ENCODE results near the gene PTPRH.
A peak's percentile ranks its signal among the peaks of the same experiment; 100 is the strongest.

The PTPRH gene

GRCh38 chr19:55137915-55138314, 71.4 kb downstream of the PTPRH start:
- no peak overlapping the region for H3K4me3 ChIP-seq (ENCODE audit: low read depth, low read length)
- DNase-seq (ENCODE audit: low read depth), result no peak
- TF ChIP-seq MYC (IDR thresholded peaks at IDR 0.05; ENCODE audit: low read depth, low read length), result no peak
- TF ChIP-seq MAX (IDR thresholded peaks at IDR 0.05; ENCODE audit: low read depth, low read length), result no peak
- no peak for TF ChIP-seq POLR2A (IDR thresholded peaks at IDR 0.05; ENCODE audit: extremely low read depth, insufficient read length)
- TF ChIP-seq, protein P1, sequence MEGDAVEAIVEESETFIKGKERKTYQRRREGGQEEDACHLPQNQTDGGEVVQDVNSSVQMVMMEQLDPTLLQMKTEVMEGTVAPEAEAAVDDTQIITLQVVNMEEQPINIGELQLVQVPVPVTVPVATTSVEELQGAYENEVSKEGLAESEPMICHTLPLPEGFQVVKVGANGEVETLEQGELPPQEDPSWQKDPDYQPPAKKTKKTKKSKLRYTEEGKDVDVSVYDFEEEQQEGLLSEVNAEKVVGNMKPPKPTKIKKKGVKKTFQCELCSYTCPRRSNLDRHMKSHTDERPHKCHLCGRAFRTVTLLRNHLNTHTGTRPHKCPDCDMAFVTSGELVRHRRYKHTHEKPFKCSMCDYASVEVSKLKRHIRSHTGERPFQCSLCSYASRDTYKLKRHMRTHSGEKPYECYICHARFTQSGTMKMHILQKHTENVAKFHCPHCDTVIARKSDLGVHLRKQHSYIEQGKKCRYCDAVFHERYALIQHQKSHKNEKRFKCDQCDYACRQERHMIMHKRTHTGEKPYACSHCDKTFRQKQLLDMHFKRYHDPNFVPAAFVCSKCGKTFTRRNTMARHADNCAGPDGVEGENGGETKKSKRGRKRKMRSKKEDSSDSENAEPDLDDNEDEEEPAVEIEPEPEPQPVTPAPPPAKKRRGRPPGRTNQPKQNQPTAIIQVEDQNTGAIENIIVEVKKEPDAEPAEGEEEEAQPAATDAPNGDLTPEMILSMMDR (IDR thresholded peaks at IDR 0.05; ENCODE audit: low read depth, low read length), result no peak

- H3K4me3 ChIP-seq (ENCODE audit: low read depth, low read length), result no peak overlapping the region
- no peak for DNase-seq (ENCODE audit: low read depth)
- TF ChIP-seq, protein P1 (IDR thresholded peaks at IDR 0.05; ENCODE audit: low read depth, low read length), result no peak
- TF ChIP-seq POLR2A (IDR thresholded peaks at IDR 0.05; ENCODE audit: extremely low read depth, insufficient read length) (no peak), MAX (IDR thresholded peaks at IDR 0.05; ENCODE audit: low read depth, low read length) (no peak), MYC (IDR thresholded peaks at IDR 0.05; ENCODE audit: low read depth, low read length) (no peak)
Observed at GRCh38 chr19:55136399-55137102, 72.8 kb downstream of the PTPRH start.

GRCh38 chr19:55134736-55135135, 74.6 kb downstream of the PTPRH start:
- no peak for DNase-seq (ENCODE audit: low read depth)
- TF ChIP-seq POLR2A (IDR thresholded peaks at IDR 0.05; ENCODE audit: extremely low read depth, insufficient read length) (no peak), MYC (IDR thresholded peaks at IDR 0.05; ENCODE audit: low read depth, low read length) (no peak), MAX (IDR thresholded peaks at IDR 0.05; ENCODE audit: low read depth, low read length) (no peak)
- TF ChIP-seq, protein P1 (IDR thresholded peaks at IDR 0.05; ENCODE audit: low read depth, low read length), result no peak
- no peak overlapping the region for H3K4me3 ChIP-seq (ENCODE audit: low read depth, low read length)

DNA sequence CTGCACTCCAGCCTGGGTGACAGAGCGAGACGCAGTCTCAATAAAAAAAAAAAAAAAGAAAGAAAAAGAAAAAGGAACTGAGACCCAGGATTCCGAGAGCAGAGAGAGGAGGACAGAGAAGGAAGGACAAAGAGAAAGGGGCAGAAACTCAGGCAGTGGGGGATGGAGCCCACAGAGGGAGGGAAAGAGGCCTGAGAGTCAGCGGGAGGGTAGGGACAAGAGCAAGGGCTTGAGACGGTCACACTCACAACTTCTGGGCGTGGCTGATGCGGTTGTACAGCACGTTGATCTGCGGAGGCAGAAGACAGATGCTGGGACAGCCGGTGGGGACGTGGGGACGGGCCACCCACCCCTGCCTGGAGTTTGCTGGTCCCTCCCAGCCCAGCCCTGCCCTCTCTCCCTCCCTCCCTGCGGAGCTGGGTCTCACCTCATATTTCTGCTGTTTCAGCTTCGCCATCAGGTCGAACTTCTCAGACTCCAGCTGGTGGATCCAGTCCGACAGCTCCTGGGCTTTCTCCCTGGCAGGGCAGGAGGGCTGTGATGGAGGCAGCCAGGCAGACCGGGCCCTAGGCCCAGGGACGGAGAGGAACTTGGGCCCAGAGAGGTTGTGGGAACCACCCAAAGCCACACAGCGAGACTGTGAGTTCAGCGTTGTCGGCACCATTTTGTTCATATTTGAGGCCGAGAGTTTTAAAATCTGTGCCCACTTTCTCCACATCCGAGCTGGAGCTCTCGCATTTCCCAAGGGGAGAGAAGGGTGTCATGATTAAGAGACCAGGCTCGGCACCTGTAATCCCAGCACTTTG, 75.5 kb downstream of the PTPRH start:
- no peak overlapping the region for H3K4me3 ChIP-seq (ENCODE audit: low read depth, low read length)
- TF ChIP-seq MAX (IDR thresholded peaks at IDR 0.05; ENCODE audit: low read depth, low read length), result no peak
- TF ChIP-seq, protein P1 (IDR thresholded peaks at IDR 0.05; ENCODE audit: low read depth, low read length), result no peak
- TF ChIP-seq MYC (IDR thresholded peaks at IDR 0.05; ENCODE audit: low read depth, low read length), result no peak
- no peak for TF ChIP-seq POLR2A (IDR thresholded peaks at IDR 0.05; ENCODE audit: extremely low read depth, insufficient read length)
- no peak for DNase-seq (ENCODE audit: low read depth)

- TF ChIP-seq POLR2A (IDR thresholded peaks at IDR 0.05; ENCODE audit: extremely low read depth, insufficient read length), result no peak
- TF ChIP-seq MAX (IDR thresholded peaks at IDR 0.05; ENCODE audit: low read depth, low read length), result no peak
- TF ChIP-seq, protein P1 (IDR thresholded peaks at IDR 0.05; ENCODE audit: low read depth, low read length), result peak; percentile 27
- peak; percentile 31 for DNase-seq (ENCODE audit: low read depth)
- no peak overlapping the region for H3K4me3 ChIP-seq (ENCODE audit: low read depth, low read length)
Observed at GRCh38 chr19:55132453-55133129, 76.7 kb downstream of the PTPRH start.

All from NB4 (cell line).